CD8-positive, alpha-beta memory T cell (primary cell): Measurements from ENCODE around the gene GLDC. TPM values are rescaled to one million over a fixed set of nuclear protein-coding genes. Genes with fewer than 3 reads are reported as not detected.
"Not testable (repeated sequence)": the region's sequence is repeated elsewhere in the genome, so short reads cannot be mapped to it uniquely, and the experiment has no call there.

ENCODE experiments used
- CTCF ChIA-PET: fragments of 350-600 bp; sonication (Branson Sonifier 250); formaldehyde crosslinking; loops from one replicate; lab custom pipeline; 2021; ENCODE audit warnings: antibody characterized with exemption; lab: Charles Lee
- POLR2A ChIA-PET: fragments of 350-600 bp; sonication (Branson Sonifier 250); formaldehyde crosslinking; loops from one replicate; lab custom pipeline; 2021; ENCODE audit warnings: antibody characterized with exemption; lab: Charles Lee
- DNase-seq, 5 donors: peaks; one replicate each; pipeline versions ENCODE4 v3.0.0 to v3.0.0-alpha.2; 2020 to 2022; ENCODE audit warnings: mixed read lengths in 1 of 5
- H3K27ac ChIP-seq: one replicate; pipeline ENCODE4 v1.7.0; 2013; ENCODE audit warnings: low read depth, mild to moderate bottlenecking, low read length, moderate library complexity
- H3K27me3 ChIP-seq: 2 replicates; pipeline ENCODE4 v1.7.0; 2013; ENCODE audit warnings: low read length, mild to moderate bottlenecking; ENCODE audit not compliant: insufficient read depth, poor library complexity, severe bottlenecking
- H3K36me3 ChIP-seq: 2 replicates; pipeline ENCODE4 v1.7.0; 2013; ENCODE audit warnings: mild to moderate bottlenecking, low read length, moderate library complexity; ENCODE audit not compliant: insufficient read depth
- H3K4me1 ChIP-seq: 2 replicates; pipeline ENCODE4 v1.7.0; 2013; ENCODE audit warnings: mild to moderate bottlenecking, low read length, moderate library complexity; ENCODE audit not compliant: insufficient read depth
- H3K4me3 ChIP-seq: 2 replicates; pipeline ENCODE4 v1.7.0; 2013; ENCODE audit warnings: mild to moderate bottlenecking, low read length
- H3K9me3 ChIP-seq: 2 replicates; pipeline ENCODE4 v1.7.0; 2013; ENCODE audit warnings: mild to moderate bottlenecking, low read length
- H3K27ac Mint-ChIP-seq, 8 donors: one replicate each; pipeline ENCODE4 v1.8.0; 2020 to 2021; ENCODE audit warnings: mixed read lengths in 8 of 8, mild to moderate bottlenecking in 6 of 8, inconsistent platforms in 3 of 8, moderate library complexity in 3 of 8
- H3K27me3 Mint-ChIP-seq, 2 donors: one replicate each; pipeline ENCODE4 v1.8.0; 2020 to 2021; ENCODE audit warnings: mixed read lengths in 2 of 2, mild to moderate bottlenecking in 1 of 2, moderate library complexity in 1 of 2
- H3K36me3 Mint-ChIP-seq, 3 donors: one replicate each; pipeline ENCODE4 v1.8.0; 2020 to 2021; ENCODE audit warnings: mixed read lengths in 3 of 3, inconsistent platforms in 1 of 3, mild to moderate bottlenecking in 1 of 3
- H3K4me1 Mint-ChIP-seq, 3 donors: one replicate each; pipeline ENCODE4 v1.8.0; 2020 to 2021; ENCODE audit warnings: mixed read lengths in 3 of 3, inconsistent platforms in 1 of 3, mild to moderate bottlenecking in 1 of 3
- H3K4me3 Mint-ChIP-seq, 7 donors: one replicate each; pipeline ENCODE4 v1.8.0; 2020 to 2021; ENCODE audit warnings: mixed read lengths in 7 of 7, mild to moderate bottlenecking in 6 of 7, moderate library complexity in 4 of 7, inconsistent platforms in 2 of 7
- H3K9me3 Mint-ChIP-seq, 5 donors: one replicate each; pipeline ENCODE4 v1.8.0; 2020 to 2022; ENCODE audit warnings: mixed read lengths in 5 of 5, mild to moderate bottlenecking in 3 of 5, moderate library complexity in 2 of 5, inconsistent platforms in 1 of 5
- polyA plus RNA-seq: library from polyadenylated mRNA; unstranded; fragments of 300-500 nt; fragmentation: Illumina TruSeq; gene quantifications from one replicate; pipeline ENCODE4 v1.2.3, GENCODE V29; 2021
- total RNA-seq, 2 experiments: library from RNA; stranded (reverse); gene quantifications; one replicate each; pipeline ENCODE4 v1.2.3, GENCODE V29; 2021

GLDC gene
- total RNA-seq, result 1 to 10 TPM; 3.1 to 3.8 TPM
- 0.58 TPM for polyA plus RNA-seq

GRCh38 chr9:6645355-6646292 lies at the start of gene GLDC:
Gene GLDC, minus strand, starts transcription at chr9:6645729. Its CDS starts 230 bp downstream, at chr9:6645499.
- Mint-ChIP-seq H3K27me3 (peaks cover 56 to 61% of the 10 kb centered on the region in 2 donors), H3K27ac (peak within 1 kb of the TSS in 5 of 8 donors; percentile 15 to 82 (median 48)), H3K4me3 (peak within 1 kb of the TSS; percentile 77 to 90 (median 88)), H3K36me3 (no peaks in the 10 kb centered on the region), H3K4me1 (peaks cover 19 to 22% (median 19%) of the 10 kb centered on the region in 3 donors), H3K9me3 (peaks cover 0 to 2% (median 0%) of the 10 kb centered on the region in 5 donors)
- Histone ChIP-seq H3K4me3 (peak within 1 kb of the TSS; percentile 40), H3K9me3 (no peaks in the 10 kb centered on the region), H3K36me3 (no peaks in the 10 kb centered on the region), H3K27ac (no peak within 1 kb of the TSS), H3K27me3 (peaks cover 22% of the 10 kb centered on the region), H3K4me1 (peaks cover 11% of the 10 kb centered on the region)
- CTCF ChIA-PET, result interaction anchor here (0.6 to 2.1 kb wide), 5 partner anchors 8 to 32 kb away, joined by 3 to 8 read pairs (median 3); no protein-coding TSS in a partner anchor
- POLR2A ChIA-PET, result interaction anchor here (0.6 to 1.0 kb wide), 3 partner anchors 36 to 168 kb away, joined by 3 read pairs; no protein-coding TSS in a partner anchor
- DNase-seq, result peak; percentile 5 to 52 (median 17)

- Histone ChIP-seq H3K9me3 (no peaks in the 10 kb centered on the region), H3K4me1 (no peaks in the 10 kb centered on the region), H3K4me3 (no peak overlapping the region), H3K36me3 (no peaks in the 10 kb centered on the region), H3K27me3 (no peaks in the 10 kb centered on the region), H3K27ac (no peak overlapping the region)
- Mint-ChIP-seq H3K4me1 (no peaks in the 10 kb centered on the region), H3K9me3 (no peaks in the 10 kb centered on the region), H3K27ac (no peak overlapping the region), H3K36me3 (no peaks in the 10 kb centered on the region), H3K27me3 (no peaks in the 10 kb centered on the region), H3K4me3 (no peak overlapping the region)
- ChIA-PET CTCF (no interaction called here), POLR2A (no interaction called here)
- DNase-seq, result no peak
Measured at GRCh38 chr9:6692881-6693361, 47.4 kb upstream of the GLDC start.

- no peak for DNase-seq
- no peak overlapping the region for H3K27ac Mint-ChIP-seq
- H3K27ac ChIP-seq, result no peak overlapping the region
- no peaks in the 10 kb centered on the region for H3K4me1 Mint-ChIP-seq
- H3K4me3 ChIP-seq, result no peak overlapping the region
- H3K36me3 Mint-ChIP-seq, result no peaks in the 10 kb centered on the region
- no peaks in the 10 kb centered on the region for H3K27me3 ChIP-seq
- H3K9me3 Mint-ChIP-seq, result no peaks in the 10 kb centered on the region
- no peaks in the 10 kb centered on the region for H3K9me3 ChIP-seq
- no peaks in the 10 kb centered on the region for H3K36me3 ChIP-seq
- no peak overlapping the region for H3K4me3 Mint-ChIP-seq
- ChIA-PET CTCF (no interaction called here), POLR2A (no interaction called here)
- H3K4me1 ChIP-seq, result no peaks in the 10 kb centered on the region
- H3K27me3 Mint-ChIP-seq, result no peaks in the 10 kb centered on the region
Measured at GRCh38 chr9:6692433-6692832, 46.9 kb upstream of the GLDC start.

GRCh38 chr9:6690675-6691070 lies 45.1 kb upstream of the GLDC start:
- H3K27ac Mint-ChIP-seq, H3K27ac ChIP-seq, CTCF ChIA-PET, H3K36me3 ChIP-seq, H3K27me3 ChIP-seq, H3K4me1 Mint-ChIP-seq, POLR2A ChIA-PET, H3K4me3 Mint-ChIP-seq, H3K9me3 Mint-ChIP-seq, H3K4me1 ChIP-seq, H3K36me3 Mint-ChIP-seq, H3K9me3 ChIP-seq, H3K4me3 ChIP-seq, H3K27me3 Mint-ChIP-seq, DNase-seq: not testable (repeated sequence)

- no peaks in the 10 kb centered on the region for H3K9me3 ChIP-seq
- no peaks in the 10 kb centered on the region for H3K36me3 Mint-ChIP-seq
- CTCF ChIA-PET, result no interaction called here
- POLR2A ChIA-PET, result no interaction called here
- no peaks in the 10 kb centered on the region for H3K4me1 ChIP-seq
- H3K4me3 ChIP-seq, result no peak overlapping the region
- no peak overlapping the region for H3K27ac ChIP-seq
- no peaks in the 10 kb centered on the region for H3K27me3 Mint-ChIP-seq
- DNase-seq, result no peak
- peaks cover 0 to 3% (median 0%) of the 10 kb centered on the region in 3 donors for H3K4me1 Mint-ChIP-seq
- no peaks in the 10 kb centered on the region for H3K27me3 ChIP-seq
- H3K27ac Mint-ChIP-seq, result peak overlapping the region in 1 of 8 donors; percentile 17
- H3K4me3 Mint-ChIP-seq, result no peak overlapping the region
- H3K9me3 Mint-ChIP-seq, result no peaks in the 10 kb centered on the region
- H3K36me3 ChIP-seq, result no peaks in the 10 kb centered on the region
Measured at GRCh38 chr9:6689893-6690674, 44.6 kb upstream of the GLDC start.

- H3K36me3 Mint-ChIP-seq, result no peaks in the 10 kb centered on the region
- peaks cover 8 to 16% (median 13%) of the 10 kb centered on the region in 3 donors for H3K4me1 Mint-ChIP-seq
- CTCF ChIA-PET, result interaction anchor here (0.7 to 1.5 kb wide), 4 partner anchors 16 to 854 kb away, joined by 3 to 4 read pairs (median 4); partner anchors contain the start of gene ERMP1
- H3K27ac ChIP-seq, result no peak overlapping the region
- no peak overlapping the region for H3K27ac Mint-ChIP-seq
- H3K36me3 ChIP-seq, result no peaks in the 10 kb centered on the region
- POLR2A ChIA-PET, result no interaction called here
- no peak for DNase-seq
- H3K9me3 Mint-ChIP-seq, result no peaks in the 10 kb centered on the region
- no peaks in the 10 kb centered on the region for H3K9me3 ChIP-seq
- H3K27me3 Mint-ChIP-seq, result no peaks in the 10 kb centered on the region
- H3K27me3 ChIP-seq, result no peaks in the 10 kb centered on the region
- no peak overlapping the region for H3K4me3 ChIP-seq
- H3K4me3 Mint-ChIP-seq, result no peak overlapping the region
- H3K4me1 ChIP-seq, result peaks cover 6% of the 10 kb centered on the region
Measured at GRCh38 chr9:6687180-6687579, 41.7 kb upstream of the GLDC start.

- no peak overlapping the region for H3K27ac ChIP-seq
- peaks cover 11% of the 10 kb centered on the region for H3K4me1 ChIP-seq
- ChIA-PET POLR2A (no interaction called here), CTCF (interaction anchor here (1.1 to 1.5 kb wide), 4 partner anchors 17 to 101 kb away, joined by 3 to 4 read pairs (median 4); no protein-coding TSS in a partner anchor)
- H3K4me3 ChIP-seq, result no peak overlapping the region
- Mint-ChIP-seq H3K27ac (peak overlapping the region in 2 of 8 donors; percentile 58 to 77), H3K4me1 (peaks cover 10 to 22% (median 13%) of the 10 kb centered on the region in 3 donors), H3K9me3 (no peaks in the 10 kb centered on the region), H3K27me3 (no peaks in the 10 kb centered on the region), H3K4me3 (peak overlapping the region in 1 of 7 donors; percentile 20), H3K36me3 (peaks cover 0 to 4% (median 0%) of the 10 kb centered on the region in 3 donors)
- H3K27me3 ChIP-seq, result no peaks in the 10 kb centered on the region
- no peaks in the 10 kb centered on the region for H3K9me3 ChIP-seq
- no peaks in the 10 kb centered on the region for H3K36me3 ChIP-seq
- DNase-seq, result no peak
Measured at GRCh38 chr9:6686396-6686795, 40.9 kb upstream of the GLDC start.
